ENCODE data around the gene ETV2.

The ETV2 gene

GRCh38 chr19:35637165-35637564, 4.4 kb upstream of the ETV2 start:
- no peak overlapping the region for H3K4me3 ChIP-seq (ENCODE audit: insufficient read depth, low read length, poor library complexity, severe bottlenecking)
- H3K9me2 ChIP-seq (replicated peaks; ENCODE audit: insufficient read depth, low read length) = no peaks in the 10 kb centered on the region
- no peak overlapping the region for H3K4me2 ChIP-seq (ENCODE audit: low read depth, low read length, poor library complexity, severe bottlenecking)
- no peaks in the 10 kb centered on the region for H3K36me3 ChIP-seq (ENCODE audit: low read length)
- H3F3A ChIP-seq (ENCODE audit: insufficient read depth) = 0 out of 2 replicates have a peak, but pooled peaks cover 3% of the 10 kb centered on the region
- H3K9ac ChIP-seq (ENCODE audit: low read length) = no peak overlapping the region
- no peaks in the 10 kb centered on the region for H3K27me3 ChIP-seq (ENCODE audit: low read length)
- no peaks in the 10 kb centered on the region for H3K79me2 ChIP-seq (ENCODE audit: insufficient read depth, low read length)
- no peaks in the 10 kb centered on the region for H4K20me1 ChIP-seq (ENCODE audit: low read depth, low read length)
- no peaks in the 10 kb centered on the region for H3K9me3 ChIP-seq (ENCODE audit: insufficient read depth, low read length)
- H2AFZ ChIP-seq (ENCODE audit: low read depth, low read length, severe bottlenecking) = no peak overlapping the region
- TF ChIP-seq CTCF (IDR thresholded peaks at IDR 0.05; ENCODE audit: insufficient read depth, low read length, poor library complexity, severe bottlenecking) (no peak), EZH2phosphoT487 (conservative IDR thresholded peaks at IDR 0.05; ENCODE audit: low read length) (no peak)
- H3K27ac ChIP-seq (ENCODE audit: low read depth, low read length) = no peak overlapping the region

- H3K4me2 ChIP-seq (ENCODE audit: low read depth, low read length, poor library complexity, severe bottlenecking) = no peak overlapping the region
- H3K27me3 ChIP-seq (ENCODE audit: low read length) = no peaks in the 10 kb centered on the region
These were observed 2.3 kb upstream of the ETV2 start for GRCh38 chr19:35639321-35639639.

GRCh38 chr19:35639863-35640262, 1.7 kb upstream of the ETV2 start:
- H3F3A ChIP-seq (ENCODE audit: insufficient read depth) = peaks cover 15% of the 10 kb centered on the region
- H3K27me3 ChIP-seq (ENCODE audit: low read length) = no peaks in the 10 kb centered on the region
- no peak overlapping the region for H3K4me3 ChIP-seq (ENCODE audit: insufficient read depth, low read length, poor library complexity, severe bottlenecking)
- no peaks in the 10 kb centered on the region for H3K36me3 ChIP-seq (ENCODE audit: low read length)
- no peaks in the 10 kb centered on the region for H4K20me1 ChIP-seq (ENCODE audit: low read depth, low read length)
- no peaks in the 10 kb centered on the region for H3K79me2 ChIP-seq (ENCODE audit: insufficient read depth, low read length)
- H3K9me3 ChIP-seq (ENCODE audit: insufficient read depth, low read length) = no peaks in the 10 kb centered on the region
- TF ChIP-seq EZH2phosphoT487 (conservative IDR thresholded peaks at IDR 0.05; ENCODE audit: low read length) (no peak), CTCF (IDR thresholded peaks at IDR 0.05; ENCODE audit: insufficient read depth, low read length, poor library complexity, severe bottlenecking) (no peak)
- no peaks in the 10 kb centered on the region for H3K9me2 ChIP-seq (replicated peaks; ENCODE audit: insufficient read depth, low read length)
- no peak overlapping the region for H3K9ac ChIP-seq (ENCODE audit: low read length)
- no peak overlapping the region for H3K4me2 ChIP-seq (ENCODE audit: low read depth, low read length, poor library complexity, severe bottlenecking)
- H2AFZ ChIP-seq (ENCODE audit: low read depth, low read length, severe bottlenecking) = no peak overlapping the region
- no peak overlapping the region for H3K27ac ChIP-seq (ENCODE audit: low read depth, low read length)

More at GRCh38 chr19:35639321-35639639, 2.3 kb upstream of the ETV2 start:
- no peak overlapping the region for H3K27ac ChIP-seq (ENCODE audit: low read depth, low read length)
- peaks cover 9% of the 10 kb centered on the region for H3F3A ChIP-seq (ENCODE audit: insufficient read depth)
- H4K20me1 ChIP-seq (ENCODE audit: low read depth, low read length) = no peaks in the 10 kb centered on the region
- no peaks in the 10 kb centered on the region for H3K9me2 ChIP-seq (replicated peaks; ENCODE audit: insufficient read depth, low read length)
- no peaks in the 10 kb centered on the region for H3K36me3 ChIP-seq (ENCODE audit: low read length)
- H3K9me3 ChIP-seq (ENCODE audit: insufficient read depth, low read length) = no peaks in the 10 kb centered on the region
- H3K4me3 ChIP-seq (ENCODE audit: insufficient read depth, low read length, poor library complexity, severe bottlenecking) = no peak overlapping the region
- no peak overlapping the region for H3K9ac ChIP-seq (ENCODE audit: low read length)
- TF ChIP-seq CTCF (IDR thresholded peaks at IDR 0.05; ENCODE audit: insufficient read depth, low read length, poor library complexity, severe bottlenecking) = no peak
- TF ChIP-seq EZH2phosphoT487 (conservative IDR thresholded peaks at IDR 0.05; ENCODE audit: low read length) = no peak
- no peak overlapping the region for H2AFZ ChIP-seq (ENCODE audit: low read depth, low read length, severe bottlenecking)
- no peaks in the 10 kb centered on the region for H3K79me2 ChIP-seq (ENCODE audit: insufficient read depth, low read length)

- H3K4me2 ChIP-seq (ENCODE audit: low read depth, low read length, poor library complexity, severe bottlenecking) = peak overlapping the region; percentile 91
- no peak overlapping the region for H3K4me3 ChIP-seq (ENCODE audit: insufficient read depth, low read length, poor library complexity, severe bottlenecking)
These were observed 767 bp downstream of the ETV2 start for GRCh38 chr19:35642312-35642711.

More at GRCh38 chr19:35642312-35642711, 767 bp downstream of the ETV2 start:
- no peaks in the 10 kb centered on the region for H3K36me3 ChIP-seq (ENCODE audit: low read length)
- no peak for TF ChIP-seq EZH2phosphoT487 (conservative IDR thresholded peaks at IDR 0.05; ENCODE audit: low read length)
- TF ChIP-seq CTCF (IDR thresholded peaks at IDR 0.05; ENCODE audit: insufficient read depth, low read length, poor library complexity, severe bottlenecking) = no peak
- H3K27ac ChIP-seq (ENCODE audit: low read depth, low read length) = no peak overlapping the region
- peaks cover 27% of the 10 kb centered on the region for H3F3A ChIP-seq (ENCODE audit: insufficient read depth)
- H3K27me3 ChIP-seq (ENCODE audit: low read length) = no peaks in the 10 kb centered on the region
- H3K79me2 ChIP-seq (ENCODE audit: insufficient read depth, low read length) = no peaks in the 10 kb centered on the region
- no peaks in the 10 kb centered on the region for H3K9me2 ChIP-seq (replicated peaks; ENCODE audit: insufficient read depth, low read length)
- no peaks in the 10 kb centered on the region for H4K20me1 ChIP-seq (ENCODE audit: low read depth, low read length)
- H3K9ac ChIP-seq (ENCODE audit: low read length) = no peak overlapping the region
- no peaks in the 10 kb centered on the region for H3K9me3 ChIP-seq (ENCODE audit: insufficient read depth, low read length)
- no peak overlapping the region for H2AFZ ChIP-seq (ENCODE audit: low read depth, low read length, severe bottlenecking)
